Neural cell (in vitro differentiated cells): Measurements from ENCODE around the gene IMPG2. TPM values are rescaled to one million over a fixed set of nuclear protein-coding genes. Genes with fewer than 3 reads are reported as not detected.

Source experiments
- H2AFZ ChIP-seq: fragments of 200-600, 300-800 bp; sonication (generic), shearing (Covaris generic); 2 replicates; pipeline ENCODE4 v1.6.0; 2014; ENCODE audit warnings: low read depth, mild to moderate bottlenecking, antibody characterized with exemption, low read length, moderate library complexity
- H3F3A ChIP-seq: fragments of 200-600 bp; shearing (Covaris generic); 2 replicates; pipeline ENCODE4 v1.6.1; 2016; ENCODE audit warnings: mild to moderate bottlenecking, moderate library complexity, mixed read lengths, antibody characterized with exemption, low read length; ENCODE audit not compliant: insufficient read depth, poor library complexity, severe bottlenecking
- H3K27ac ChIP-seq: fragments of 200-600, 300-800 bp; sonication (generic), shearing (Covaris generic); 2 replicates; pipeline ENCODE4 v1.5.1; 2014; ENCODE audit warnings: mild to moderate bottlenecking, low read length, moderate library complexity
- H3K27me3 ChIP-seq: fragments of 300-800, 200-600 bp; sonication (generic), shearing (Covaris generic); 2 replicates; pipeline ENCODE4 v1.6.0; 2014; ENCODE audit warnings: mild to moderate bottlenecking, low read depth, low read length, moderate library complexity; ENCODE audit not compliant: insufficient read depth
- H3K36me3 ChIP-seq: fragments of 300-800, 200-600 bp; sonication (generic), shearing (Covaris generic); 2 replicates; pipeline ENCODE4 v1.5.1; 2014; ENCODE audit warnings: mild to moderate bottlenecking, antibody characterized with exemption, low read length, moderate library complexity; ENCODE audit not compliant: insufficient read depth
- H3K4me2 ChIP-seq: fragments of 300-800, 200-600 bp; sonication (generic), shearing (Covaris generic); 2 replicates; pipeline ENCODE4 v1.6.0; 2014; ENCODE audit warnings: mild to moderate bottlenecking, low read length
- H3K4me3 ChIP-seq: fragments of 300-800, 200-600 bp; sonication (generic), shearing (Covaris generic); 2 replicates; pipeline ENCODE4 v1.5.1; 2014; ENCODE audit warnings: mild to moderate bottlenecking, low read length, moderate library complexity
- H3K79me2 ChIP-seq: fragments of 200-600 bp; shearing (Covaris generic); replicated peaks from 2 replicates; pipeline ENCODE4 v1.6.0; 2014; ENCODE audit warnings: mild to moderate bottlenecking, low read length, moderate library complexity; ENCODE audit not compliant: insufficient read depth
- H3K9ac ChIP-seq: fragments of 300-800, 200-600 bp; sonication (generic), shearing (Covaris generic); 2 replicates; pipeline ENCODE4 v1.6.1; 2016; ENCODE audit warnings: mild to moderate bottlenecking, low read length, mixed read lengths
- H3K9me2 ChIP-seq: fragments of 200-600 bp; shearing (Covaris generic); 2 replicates; pipeline ENCODE4 v1.6.1; 2016; ENCODE audit warnings: mild to moderate bottlenecking, low read length, mixed read lengths; ENCODE audit not compliant: insufficient read depth
- H3K9me3 ChIP-seq: fragments of 200-600, 300-800 bp; sonication (generic), shearing (Covaris generic); 2 replicates; pipeline ENCODE4 v1.6.1; 2016; ENCODE audit warnings: mild to moderate bottlenecking, mixed run types, low read length, moderate library complexity, mixed read lengths
- H4K20me1 ChIP-seq: fragments of 200-600 bp; shearing (Covaris generic); 2 replicates; pipeline ENCODE4 v1.6.1; 2016; ENCODE audit warnings: mild to moderate bottlenecking, mixed run types; ENCODE audit not compliant: insufficient read depth
- EP300 ChIP-seq: fragments of 450-650 bp; conservative IDR thresholded peaks from 2 replicates; pipeline ENCODE4 v1.6.1; 2014; ENCODE audit warnings: antibody characterized with exemption, mild to moderate bottlenecking, moderate library complexity; ENCODE audit not compliant: poor library complexity, severe bottlenecking
- EZH2 ChIP-seq: fragments of 200-600, 300-800 bp; shearing (Covaris generic), sonication (generic); IDR thresholded peaks from 2 replicates; pipeline ENCODE4 v1.6.1; 2014; ENCODE audit warnings: antibody characterized with exemption, low read length, borderline replicate concordance, mild to moderate bottlenecking; ENCODE audit not compliant: insufficient read depth, poor library complexity, severe bottlenecking
- MXI1 ChIP-seq: fragments of 450-650 bp; conservative IDR thresholded peaks from 2 replicates; pipeline ENCODE4 v1.6.1; 2014; ENCODE audit warnings: antibody characterized with exemption, mild to moderate bottlenecking; ENCODE audit not compliant: poor library complexity, severe bottlenecking
- POLR2AphosphoS5 ChIP-seq: IDR thresholded peaks from 2 replicates; pipeline ENCODE4 v1.6.1; 2012
- RAD21 ChIP-seq: fragments of 450-650 bp; conservative IDR thresholded peaks from 2 replicates; pipeline ENCODE4 v1.6.1; 2014; ENCODE audit warnings: antibody characterized with exemption, mild to moderate bottlenecking, moderate library complexity
- SMC3 ChIP-seq: fragments of 450-650 bp; conservative IDR thresholded peaks from 2 replicates; pipeline ENCODE4 v1.6.1; 2014; ENCODE audit warnings: antibody characterized with exemption, mild to moderate bottlenecking, moderate library complexity; ENCODE audit not compliant: poor library complexity
- TAF1 ChIP-seq: IDR thresholded peaks from 2 replicates; pipeline ENCODE4 v1.6.1; 2012; ENCODE audit warnings: low read depth
- polyA plus RNA-seq: library from polyadenylated mRNA; depleted of rRNA; stranded (reverse); fragments of >200 nt; gene quantifications from 2 replicates; pipeline ENCODE4 v1.2.3, GENCODE V29; 2014
- TF ChIP-seq, protein P1 (sequence below): fragments of 450-650 bp; IDR thresholded peaks from 2 replicates; pipeline ENCODE4 v1.5.1; 2014; ENCODE audit warnings: antibody characterized with exemption, mild to moderate bottlenecking, moderate library complexity; ENCODE audit not compliant: poor library complexity, severe bottlenecking
- TF ChIP-seq, protein P2 (sequence below): IDR thresholded peaks from 2 replicates; pipeline ENCODE4 v1.6.1; 2012; ENCODE audit warnings: borderline replicate concordance

Gene IMPG2
- polyA plus RNA-seq, 1 donor from 2014 or later, result 6.3 TPM

DNA sequence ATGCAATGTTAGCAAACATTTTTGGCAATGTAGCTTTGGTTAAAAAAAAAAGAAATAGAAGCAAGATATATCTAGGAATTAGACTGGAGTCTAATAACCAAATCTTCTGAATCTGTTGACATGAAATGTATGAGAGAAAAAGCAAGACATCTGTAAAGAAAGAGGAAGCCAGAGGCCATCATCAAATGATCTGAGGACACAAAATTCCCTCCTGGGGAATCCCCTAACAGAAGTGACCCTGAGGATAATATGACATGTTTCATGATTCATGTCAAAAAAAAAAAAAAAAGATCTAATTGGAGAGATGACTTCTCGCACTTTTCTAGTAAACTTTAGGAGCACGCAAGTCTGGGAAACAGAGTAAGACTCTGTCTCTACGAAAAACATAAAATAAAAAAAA is 70.9 kb downstream of the IMPG2 start:
- Histone ChIP-seq H3K79me2 (no peaks in the 10 kb centered on the region), H3K4me2 (no peak overlapping the region), H3K9ac (no peak overlapping the region), H3K4me3 (no peak overlapping the region), H4K20me1 (no peaks in the 10 kb centered on the region), H3K9me3 (no peaks in the 10 kb centered on the region), H3F3A (no peaks in the 10 kb centered on the region), H2AFZ (no peak overlapping the region), H3K36me3 (peaks cover 4% of the 10 kb centered on the region), H3K27ac (no peak overlapping the region), H3K9me2 (no peaks in the 10 kb centered on the region), H3K27me3 (no peaks in the 10 kb centered on the region)
- TF ChIP-seq RAD21 (no peak), MXI1 (no peak), TAF1 (no peak), SMC3 (no peak), EP300 (no peak), EZH2 (no peak), POLR2AphosphoS5 (no peak)
- TF ChIP-seq, protein P1, sequence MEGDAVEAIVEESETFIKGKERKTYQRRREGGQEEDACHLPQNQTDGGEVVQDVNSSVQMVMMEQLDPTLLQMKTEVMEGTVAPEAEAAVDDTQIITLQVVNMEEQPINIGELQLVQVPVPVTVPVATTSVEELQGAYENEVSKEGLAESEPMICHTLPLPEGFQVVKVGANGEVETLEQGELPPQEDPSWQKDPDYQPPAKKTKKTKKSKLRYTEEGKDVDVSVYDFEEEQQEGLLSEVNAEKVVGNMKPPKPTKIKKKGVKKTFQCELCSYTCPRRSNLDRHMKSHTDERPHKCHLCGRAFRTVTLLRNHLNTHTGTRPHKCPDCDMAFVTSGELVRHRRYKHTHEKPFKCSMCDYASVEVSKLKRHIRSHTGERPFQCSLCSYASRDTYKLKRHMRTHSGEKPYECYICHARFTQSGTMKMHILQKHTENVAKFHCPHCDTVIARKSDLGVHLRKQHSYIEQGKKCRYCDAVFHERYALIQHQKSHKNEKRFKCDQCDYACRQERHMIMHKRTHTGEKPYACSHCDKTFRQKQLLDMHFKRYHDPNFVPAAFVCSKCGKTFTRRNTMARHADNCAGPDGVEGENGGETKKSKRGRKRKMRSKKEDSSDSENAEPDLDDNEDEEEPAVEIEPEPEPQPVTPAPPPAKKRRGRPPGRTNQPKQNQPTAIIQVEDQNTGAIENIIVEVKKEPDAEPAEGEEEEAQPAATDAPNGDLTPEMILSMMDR, result no peak
- TF ChIP-seq, protein P2, sequence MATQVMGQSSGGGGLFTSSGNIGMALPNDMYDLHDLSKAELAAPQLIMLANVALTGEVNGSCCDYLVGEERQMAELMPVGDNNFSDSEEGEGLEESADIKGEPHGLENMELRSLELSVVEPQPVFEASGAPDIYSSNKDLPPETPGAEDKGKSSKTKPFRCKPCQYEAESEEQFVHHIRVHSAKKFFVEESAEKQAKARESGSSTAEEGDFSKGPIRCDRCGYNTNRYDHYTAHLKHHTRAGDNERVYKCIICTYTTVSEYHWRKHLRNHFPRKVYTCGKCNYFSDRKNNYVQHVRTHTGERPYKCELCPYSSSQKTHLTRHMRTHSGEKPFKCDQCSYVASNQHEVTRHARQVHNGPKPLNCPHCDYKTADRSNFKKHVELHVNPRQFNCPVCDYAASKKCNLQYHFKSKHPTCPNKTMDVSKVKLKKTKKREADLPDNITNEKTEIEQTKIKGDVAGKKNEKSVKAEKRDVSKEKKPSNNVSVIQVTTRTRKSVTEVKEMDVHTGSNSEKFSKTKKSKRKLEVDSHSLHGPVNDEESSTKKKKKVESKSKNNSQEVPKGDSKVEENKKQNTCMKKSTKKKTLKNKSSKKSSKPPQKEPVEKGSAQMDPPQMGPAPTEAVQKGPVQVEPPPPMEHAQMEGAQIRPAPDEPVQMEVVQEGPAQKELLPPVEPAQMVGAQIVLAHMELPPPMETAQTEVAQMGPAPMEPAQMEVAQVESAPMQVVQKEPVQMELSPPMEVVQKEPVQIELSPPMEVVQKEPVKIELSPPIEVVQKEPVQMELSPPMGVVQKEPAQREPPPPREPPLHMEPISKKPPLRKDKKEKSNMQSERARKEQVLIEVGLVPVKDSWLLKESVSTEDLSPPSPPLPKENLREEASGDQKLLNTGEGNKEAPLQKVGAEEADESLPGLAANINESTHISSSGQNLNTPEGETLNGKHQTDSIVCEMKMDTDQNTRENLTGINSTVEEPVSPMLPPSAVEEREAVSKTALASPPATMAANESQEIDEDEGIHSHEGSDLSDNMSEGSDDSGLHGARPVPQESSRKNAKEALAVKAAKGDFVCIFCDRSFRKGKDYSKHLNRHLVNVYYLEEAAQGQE, result no peak

DNA sequence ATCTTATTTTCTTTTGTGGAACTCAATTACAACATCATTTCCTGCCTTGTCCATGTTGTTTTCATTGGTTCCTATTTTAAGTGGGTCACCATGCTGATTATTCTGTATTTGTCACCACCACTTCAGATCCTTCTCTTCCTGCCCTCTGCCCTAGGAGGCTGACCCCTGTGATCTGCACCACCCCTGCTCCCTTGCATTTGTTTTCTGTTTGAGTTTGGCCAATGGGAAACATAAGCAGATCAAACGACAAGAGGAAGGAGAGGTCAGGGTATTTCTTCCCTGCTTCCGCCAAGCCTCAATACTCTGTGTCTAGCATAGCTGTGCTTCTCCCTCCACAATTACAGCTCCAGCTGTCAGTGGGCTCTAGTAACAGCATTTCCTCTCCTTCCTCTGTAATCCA is 71.6 kb downstream of the IMPG2 start:
- no peak overlapping the region for H3K27ac ChIP-seq
- H4K20me1 ChIP-seq, result no peaks in the 10 kb centered on the region
- no peaks in the 10 kb centered on the region for H3F3A ChIP-seq
- H3K36me3 ChIP-seq, result peaks cover 4% of the 10 kb centered on the region
- no peak overlapping the region for H3K9ac ChIP-seq
- no peak overlapping the region for H3K4me3 ChIP-seq
- no peaks in the 10 kb centered on the region for H3K27me3 ChIP-seq
- H3K9me3 ChIP-seq, result no peaks in the 10 kb centered on the region
- no peak overlapping the region for H3K4me2 ChIP-seq
- no peak for TF ChIP-seq EP300
- TF ChIP-seq, protein P1, result no peak
- no peak for TF ChIP-seq MXI1
- TF ChIP-seq TAF1, result no peak
- no peak for TF ChIP-seq EZH2
- TF ChIP-seq POLR2AphosphoS5, result no peak
- no peak for TF ChIP-seq RAD21
- TF ChIP-seq SMC3, result no peak
- TF ChIP-seq, protein P2, result no peak
- H2AFZ ChIP-seq, result no peak overlapping the region
- no peaks in the 10 kb centered on the region for H3K79me2 ChIP-seq
- no peaks in the 10 kb centered on the region for H3K9me2 ChIP-seq
